Glomerular visceral epithelial cell (primary cell): ENCODE measurements around the gene GTF3C6.
A peak's percentile ranks its signal among the peaks of the same experiment; 100 is the strongest.
"Not testable (repeated sequence)": the region's sequence is repeated elsewhere in the genome, so short reads cannot be mapped to it uniquely, and the experiment has no call there.

ENCODE experiments used
- DNase-seq: peaks from one replicate; pipeline ENCODE4 v3.0.0-alpha.2; 2016; ENCODE audit errors: extremely low spot score

The GTF3C6 gene

GRCh38 chr6:110979565-110980101 is 21.1 kb downstream of the GTF3C6 start:
- no peak for DNase-seq

- DNase-seq = no peak
Measured at GRCh38 chr6:110980227-110980626, 21.7 kb downstream of the GTF3C6 start.

GRCh38 chr6:110980648-110981047 is 22.1 kb downstream of the GTF3C6 start:
- DNase-seq = no peak

GRCh38 chr6:110981202-110981600 is 22.7 kb downstream of the GTF3C6 start:
- no peak for DNase-seq

- DNase-seq = no peak
Measured at GRCh38 chr6:110990840-110991576, 32.5 kb downstream of the GTF3C6 start.

- no peak for DNase-seq
Measured at GRCh38 chr6:110996691-110997090, 38.2 kb downstream of the GTF3C6 start.

GRCh38 chr6:110999634-111000270 is 41.2 kb downstream of the GTF3C6 start:
- peak; percentile 36 for DNase-seq

GRCh38 chr6:111002350-111002749 is 43.8 kb downstream of the GTF3C6 start:
- no peak for DNase-seq

- DNase-seq = peak; percentile 49
Measured at GRCh38 chr6:111011360-111012142, 53.0 kb downstream of the GTF3C6 start.

GRCh38 chr6:111012143-111012452 is 53.6 kb downstream of the GTF3C6 start:
- no peak for DNase-seq

GRCh38 chr6:111012520-111012919 is 54.0 kb downstream of the GTF3C6 start:
- not testable (repeated sequence) for DNase-seq

GRCh38 chr6:111013144-111013915 is 54.8 kb downstream of the GTF3C6 start:
- no peak for DNase-seq

- DNase-seq = no peak
Measured at GRCh38 chr6:111015389-111016124, 57.1 kb downstream of the GTF3C6 start.

- not testable (repeated sequence) for DNase-seq
Measured at GRCh38 chr6:111017241-111017640, 58.7 kb downstream of the GTF3C6 start.
